Measurements from ENCODE around the gene ADAMTS19. TPM values are rescaled to one million over a fixed set of nuclear protein-coding genes. Genes with fewer than 3 reads are reported as not detected.

Gene ADAMTS19
- total RNA-seq, 1 donor from 2014 or later: not detected

DNA sequence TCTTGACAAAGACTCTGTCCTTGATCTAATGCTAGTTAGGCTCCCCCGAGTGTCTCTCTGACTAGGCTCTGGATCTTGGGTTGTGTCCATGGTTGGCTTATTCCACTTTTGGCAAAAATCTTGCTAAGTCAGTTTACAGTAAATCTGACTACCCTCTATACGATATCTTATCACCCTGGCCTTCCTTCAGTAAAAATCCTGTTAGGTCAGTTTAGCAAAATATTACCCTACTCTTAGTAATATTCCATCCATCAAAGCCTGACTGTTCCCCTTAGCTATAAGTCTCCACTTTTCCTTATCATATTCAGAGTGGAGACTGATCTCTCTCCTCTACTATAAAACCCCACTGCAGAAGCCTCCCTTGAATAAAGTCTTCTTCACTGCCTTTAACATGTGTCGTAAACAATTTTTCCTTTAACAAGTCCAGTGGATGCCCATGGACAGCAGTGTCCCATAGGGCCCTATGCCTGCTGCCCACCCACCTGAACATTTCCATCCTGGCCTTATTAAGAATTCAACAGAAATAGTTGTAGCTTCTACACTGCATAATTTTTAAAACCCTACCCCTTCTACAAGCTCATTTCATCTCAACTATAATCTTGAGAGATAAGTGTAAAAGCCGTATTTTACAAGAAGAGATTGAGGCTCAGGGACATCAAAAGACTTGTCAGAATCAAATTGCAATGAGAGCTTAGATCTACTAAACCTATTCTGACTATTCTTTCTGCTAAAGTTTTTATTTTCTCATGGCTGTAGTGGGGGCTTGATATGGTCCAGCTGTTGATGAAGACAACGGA is 310.1 kb downstream of the ADAMTS19 start:
- no peak for ATAC-seq

GRCh38 chr5:129771058-129771838 is 311.1 kb downstream of the ADAMTS19 start:
- peak; percentile 72 for ATAC-seq

- ATAC-seq: no peak
Measured at GRCh38 chr5:129773376-129773775, 313.3 kb downstream of the ADAMTS19 start.

DNA sequence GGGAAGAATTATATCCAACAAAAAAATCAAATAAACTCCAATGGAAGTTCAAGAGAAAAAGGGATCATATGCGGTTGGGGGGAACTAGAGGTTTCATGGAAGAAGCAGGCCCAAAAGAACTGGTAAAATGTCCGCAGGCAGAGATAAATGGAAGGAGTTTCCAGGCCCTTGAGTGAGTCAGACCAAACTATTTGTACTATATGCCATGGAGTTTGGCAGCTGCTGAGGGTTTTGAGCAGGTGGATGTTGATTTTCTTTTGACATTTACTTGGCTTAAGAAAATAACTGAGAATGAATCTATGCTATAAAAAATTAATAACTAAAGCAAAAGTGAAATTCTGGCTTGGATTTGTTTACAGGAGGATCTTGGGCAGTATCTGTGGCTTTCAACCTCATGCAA is 321.5 kb downstream of the ADAMTS19 start:
- ATAC-seq: no peak

All from esophagus mucosa (tissue), 1 donor.